NB4 (cell line): ENCODE data around the gene UBE2I.

Source experiments
- CTCF ChIP-seq: IDR thresholded peaks from one replicate; pipeline ENCODE4 v1.5.1; 2012; ENCODE audit warnings: low read depth, low read length
- MAX ChIP-seq: IDR thresholded peaks from 2 replicates; pipeline ENCODE4 v1.6.1; 2011; ENCODE audit warnings: low read depth, low read length
- MYC ChIP-seq: IDR thresholded peaks from 2 replicates; pipeline ENCODE4 v1.6.1; 2011; ENCODE audit warnings: low read depth, low read length
- POLR2A ChIP-seq: IDR thresholded peaks from 2 replicates; pipeline ENCODE4 v1.6.1; 2011; ENCODE audit warnings: mild to moderate bottlenecking; ENCODE audit not compliant: insufficient read length; ENCODE audit errors: extremely low read depth

GRCh38 chr16:1374418-1375297, 65.2 kb downstream of the UBE2I start:
- TF ChIP-seq CTCF: no peak
- TF ChIP-seq POLR2A: no peak
- no peak for TF ChIP-seq MYC
- no peak for TF ChIP-seq MAX
